Thyroid gland (tissue), 4 donors: ENCODE measurements around the gene PDS5A. TPM values are rescaled to one million over a fixed set of nuclear protein-coding genes. Genes with fewer than 3 reads are reported as not detected.

Experiments
- DNase-seq, 2 donors: peaks; one replicate each; pipeline ENCODE4 v3.0.0-alpha.2; 2019
- H3K27ac ChIP-seq, 3 donors: fragments of 200-600 bp; sonication (generic); 1 replicate in 2 of 3; 2 replicates in 1 of 3; pipeline ENCODE4 v1.5.1; 2016 to 2019; ENCODE audit warnings: mild to moderate bottlenecking in 1 of 3, moderate library complexity in 1 of 3
- H3K27me3 ChIP-seq: fragments of 200-600 bp; sonication (generic); one replicate; pipeline ENCODE4 v1.5.1; 2019
- H3K36me3 ChIP-seq, 2 donors: fragments of 200-600 bp; sonication (generic); one replicate each; pipeline ENCODE4 v1.5.1; 2016 to 2019
- H3K4me1 ChIP-seq, 2 donors: fragments of 200-600 bp; sonication (generic); one replicate each; pipeline ENCODE4 v1.5.1; 2017 to 2019
- H3K4me3 ChIP-seq, 3 donors: fragments of 200-600 bp; sonication (generic); replicated peaks in 1 of 3; 1 replicate in 2 of 3; 2 replicates in 1 of 3; pipeline ENCODE4 v1.5.1; 2016; ENCODE audit warnings: mild to moderate bottlenecking in 1 of 3
- H3K9me3 ChIP-seq: fragments of 200-600 bp; sonication (generic); one replicate; pipeline ENCODE4 v1.5.1; 2017
- CTCF ChIP-seq, 6 experiments: fragments of 200-600 bp in 3 of 6; fragments of 450-650 bp in 3 of 6; sonication (generic) in 3 of 6; IDR thresholded peaks; one replicate each; pipeline ENCODE4 v1.5.1; 2016 to 2019; ENCODE audit warnings: antibody characterized with exemption in 6 of 6, mild to moderate bottlenecking in 2 of 6, inconsistent platforms in 1 of 6, moderate library complexity in 1 of 6
- POLR2A ChIP-seq, 2 donors: fragments of 450-650 bp; IDR thresholded peaks; one replicate each; pipeline ENCODE4 v1.6.1; 2017; ENCODE audit warnings: antibody characterized with exemption in 2 of 2, mild to moderate bottlenecking in 2 of 2, moderate library complexity in 1 of 2
- WGBS, 2 donors: methylation state at CpG; one replicate each; pipeline ENCODE4 v1.1.5; 2017; 5-methylcytosine and 5-hydroxymethylcytosine counted together
- intact Hi-C: fragments of 100-400 bp; cut with DNase I; formaldehyde crosslinking; loops from one replicate; pipeline ENCODE4 v1.15.1; 2023
- total RNA-seq, 4 donors: library from RNA; depleted of rRNA; stranded (reverse); fragments of >200 nt; gene quantifications; one replicate each; pipeline ENCODE4 v1.2.3, GENCODE V29; 2016

The PDS5A gene
- total RNA-seq, 4 donors from 2014 or later, result 92.3 to 133 (median 103) TPM

DNA sequence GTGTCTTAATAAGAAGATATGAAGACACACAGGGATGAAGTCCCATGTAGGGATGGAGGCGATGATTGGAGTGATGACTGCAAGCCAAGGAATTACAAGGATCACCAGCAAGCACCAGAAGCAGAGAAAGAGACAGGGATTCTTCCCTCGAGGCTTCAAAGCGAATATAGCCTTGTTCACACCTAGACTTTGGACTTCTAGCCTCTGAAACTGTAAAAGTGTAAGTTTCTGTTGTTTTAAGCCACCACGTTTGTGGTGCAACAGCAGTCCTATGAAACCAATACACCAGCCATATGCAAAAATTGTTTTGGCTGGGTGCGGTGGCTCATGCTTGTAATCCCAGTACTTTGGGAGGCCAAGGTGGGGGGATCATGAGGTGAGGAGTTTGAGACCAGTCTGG is 9.8 kb upstream of the PDS5A start:
- H3K36me3 ChIP-seq, result no peaks in the 10 kb centered on the region
- intact Hi-C loops, result no loop called here
- no peaks in the 10 kb centered on the region for H3K9me3 ChIP-seq
- H3K4me1 ChIP-seq, result peaks cover 11 to 16% of the 10 kb centered on the region in 2 donors
- H3K27me3 ChIP-seq, result no peaks in the 10 kb centered on the region
- no peak for DNase-seq
- WGBS, 2 donors, result 77 to 84% methylated on average over 5 of the region's 5 CpGs
- H3K27ac ChIP-seq, result no peak overlapping the region
- TF ChIP-seq CTCF (IDR thresholded peaks at IDR 0.05), result no peak
- no peak for TF ChIP-seq POLR2A (IDR thresholded peaks at IDR 0.05)
- H3K4me3 ChIP-seq, result no peak overlapping the region

DNA sequence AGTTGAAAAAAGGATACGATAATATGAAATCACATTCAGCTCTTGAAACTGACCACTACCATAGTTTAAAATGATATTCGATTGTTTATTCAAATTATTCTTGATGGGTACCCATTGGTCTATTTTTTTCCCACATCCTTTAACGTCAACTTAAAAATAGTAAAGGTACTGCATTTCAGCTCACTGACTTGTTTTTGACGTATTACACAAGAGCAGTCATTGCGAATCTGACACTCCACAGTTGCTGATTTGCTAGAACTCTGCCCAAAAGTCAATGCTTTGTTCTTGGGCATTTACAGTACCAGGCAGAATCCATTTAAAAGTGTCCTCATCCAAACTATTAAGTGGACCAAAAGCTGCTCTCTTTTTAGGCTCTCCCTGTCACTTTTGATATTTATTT is 1.2 kb upstream of the PDS5A start:
- Histone ChIP-seq H3K27me3 (no peaks in the 10 kb centered on the region), H3K27ac (no peak overlapping the region), H3K4me3 (no peak overlapping the region), H3K36me3 (peaks cover 6% of the 10 kb centered on the region in 2 donors), H3K9me3 (no peaks in the 10 kb centered on the region), H3K4me1 (peaks cover 10 to 11% of the 10 kb centered on the region in 2 donors)
- TF ChIP-seq CTCF (IDR thresholded peaks at IDR 0.05) (no peak), POLR2A (IDR thresholded peaks at IDR 0.05) (no peak)
- 78 to 91% methylated on average over 5 of the region's 5 CpGs for WGBS, 2 donors
- intact Hi-C loops, result loop anchor here (5.0 to 10.0 kb wide), 2 partner anchors 282 to 454 kb away; partner anchors contain the start of genes UBE2K and UGDH
- DNase-seq, result no peak

- H3K4me1 ChIP-seq, result peaks cover 10 to 11% of the 10 kb centered on the region in 2 donors
- peak overlapping the region; percentile 88 to 98 (median 98) for H3K27ac ChIP-seq
- peak overlapping the region in 2 of 3 donors; percentile 13 to 95 for H3K4me3 ChIP-seq
- TF ChIP-seq CTCF (IDR thresholded peaks at IDR 0.05) (no peak), POLR2A (IDR thresholded peaks at IDR 0.05) (no peak)
- WGBS, 2 donors, result 30 to 31% methylated on average over 5 of the region's 5 CpGs
- H3K27me3 ChIP-seq, result no peaks in the 10 kb centered on the region
- H3K9me3 ChIP-seq, result no peaks in the 10 kb centered on the region
- no peak for DNase-seq
- peaks cover 6% of the 10 kb centered on the region in 2 donors for H3K36me3 ChIP-seq
- intact Hi-C loops, result loop anchor here (5.0 to 10.0 kb wide), 2 partner anchors 281 to 454 kb away; partner anchors contain the start of genes UBE2K and UGDH
Measured at GRCh38 chr4:39978378-39978775, 666 bp upstream of the PDS5A start.

- TF ChIP-seq CTCF (IDR thresholded peaks at IDR 0.05) (no peak), POLR2A (IDR thresholded peaks at IDR 0.05) (no peak)
- peak overlapping the region; percentile 96 to 98 (median 98) for H3K27ac ChIP-seq
- peaks cover 6% of the 10 kb centered on the region in 2 donors for H3K36me3 ChIP-seq
- H3K4me1 ChIP-seq, result peaks cover 10 to 11% of the 10 kb centered on the region in 2 donors
- 0% methylated on average over 4 of the region's 54 CpGs; no CpG with 5 or more reads in 1 of the 2 donors for WGBS, 2 donors
- H3K27me3 ChIP-seq, result no peaks in the 10 kb centered on the region
- peak overlapping the region; percentile 90 to 95 (median 95) for H3K4me3 ChIP-seq
- DNase-seq, result peak; percentile 33 to 44
- no peaks in the 10 kb centered on the region for H3K9me3 ChIP-seq
- intact Hi-C loops, result loop anchor here (5.0 to 10.0 kb wide), 2 partner anchors 280 to 452 kb away; partner anchors contain the start of genes UBE2K and UGDH
Measured at GRCh38 chr4:39976945-39977488, 694 bp downstream of the PDS5A start.
